Measurements from ENCODE around the gene STOM. TPM values are rescaled to one million over a fixed set of nuclear protein-coding genes. Genes with fewer than 3 reads are reported as not detected.

STOM gene
- total RNA-seq, 1 experiment from 2014 or later = 22.4 TPM

- Histone ChIP-seq H3K79me2 (ENCODE audit: insufficient read depth, low read length) (no peaks in the 10 kb centered on the region), H3K27me3 (ENCODE audit: insufficient read depth, low read length) (no peaks in the 10 kb centered on the region), H3K4me1 (ENCODE audit: control insufficient read depth in 1 of 2, insufficient read depth in 2 of 2, low read length in 2 of 2) (peaks cover 8 to 50% of the 10 kb centered on the region in 2 experiments), H3K9me3 (ENCODE audit: control insufficient read depth in 1 of 2, insufficient read depth in 1 of 2, low read depth in 1 of 2, low read length in 2 of 2) (no peaks in the 10 kb centered on the region), H3K36me3 (ENCODE audit: control insufficient read depth in 1 of 2, insufficient read depth in 2 of 2, low read length in 2 of 2) (no peaks in the 10 kb centered on the region), H3K4me2 (ENCODE audit: low read length) (no peak overlapping the region), H2AFZ (ENCODE audit: low read depth, low read length, poor library complexity, severe bottlenecking) (no peak overlapping the region), H4K20me1 (ENCODE audit: insufficient read depth) (no peaks in the 10 kb centered on the region), H3K27ac (ENCODE audit: low read depth, low read length) (no peak overlapping the region), H3K4me3 (replicated peaks in 1 of 2; ENCODE audit: low read depth in 1 of 2, low read length in 2 of 2) (no peak overlapping the region), H3K9me2 (ENCODE audit: insufficient read depth) (no peaks in the 10 kb centered on the region), H3K9ac (ENCODE audit: low read length) (no peak overlapping the region)
- no peak for ATAC-seq
- BruUV-seq (replicated peaks) = no TSS peak
- intact Hi-C loops (cut with micrococcal nuclease) = no loop called here
- no peak for DNase-seq (ENCODE audit: low read depth, low spot score)
- TF ChIP-seq TCF7L2 (IDR thresholded peaks at IDR 0.05; ENCODE audit: borderline replicate concordance, extremely low read depth, insufficient read depth, insufficient read length) (no peak), ELF1 (IDR thresholded peaks at IDR 0.05; ENCODE audit: borderline replicate concordance, low read depth) (no peak), CEBPB (IDR thresholded peaks at IDR 0.05; ENCODE audit: low read depth) (no peak), YY1 (IDR thresholded peaks at IDR 0.05; ENCODE audit: extremely low read depth, insufficient replicate concordance, low read depth, low read length) (no peak), ZNF274 (IDR thresholded peaks at IDR 0.05; ENCODE audit: low read depth, low read length) (no peak), ATF3 (IDR thresholded peaks at IDR 0.05) (no peak), EZH2 (IDR thresholded peaks at IDR 0.05) (no peak), JUND (IDR thresholded peaks at IDR 0.05) (no peak), EGR1 (IDR thresholded peaks at IDR 0.05; ENCODE audit: low read depth) (no peak), POLR2A (IDR thresholded peaks at IDR 0.05; ENCODE audit: borderline replicate concordance, extremely low read depth, insufficient read depth, insufficient read length) (no peak), SP1 (IDR thresholded peaks at IDR 0.05; ENCODE audit: low read depth) (no peak), CBX3 (IDR thresholded peaks at IDR 0.05; ENCODE audit: low read depth) (no peak), ZFX (IDR thresholded peaks at IDR 0.05) (no peak), ZBTB33 (IDR thresholded peaks at IDR 0.05; ENCODE audit: extremely low read depth, insufficient replicate concordance, low read length) (no peak), REST (IDR thresholded peaks at IDR 0.05; ENCODE audit: low read depth) (no peak), EZH2phosphoT487 (IDR thresholded peaks at IDR 0.05; ENCODE audit: borderline replicate concordance) (no peak), POLR2AphosphoS5 (IDR thresholded peaks at IDR 0.05; ENCODE audit: low read depth, low read length) (no peak), SRF (IDR thresholded peaks at IDR 0.05; ENCODE audit: low read depth) (no peak), SIN3A (IDR thresholded peaks at IDR 0.05; ENCODE audit: low read depth) (no peak)
- ChIA-PET POLR2A (no interaction called here), CTCF (no interaction called here), RAD21 (ENCODE audit: low non-redundant PET in 1 of 2, low total read pairs in 2 of 2, uncharacterized antibody in 2 of 2, unreplicated experiment in 2 of 2) (no interaction called here)
Observed at GRCh38 chr9:121359351-121360294, 10.4 kb downstream of the STOM start.

Measured in HCT116 (cell line).